HepG2 (cell line): ENCODE results near the gene IQCE.

Source experiments
- CHCHD3 ChIP-seq: sonication (generic); formaldehyde crosslinking; IDR thresholded peaks from 2 replicates; pipeline ENCODE4 v1.8.0; 2022; ENCODE audit warnings: mild to moderate bottlenecking, missing genetic modification reagents, moderate library complexity
- DR1 ChIP-seq: sonication (generic); formaldehyde crosslinking; IDR thresholded peaks from 2 replicates; pipeline ENCODE4 v1.8.0; 2021; ENCODE audit warnings: mild to moderate bottlenecking, missing genetic modification reagents, inconsistent platforms
- FOXA1 ChIP-seq, 2 experiments: fragments of 450-650 bp in 1 of 2; sonication (generic) in 1 of 2; formaldehyde crosslinking in 1 of 2; IDR thresholded peaks; 2 replicates each; pipeline versions ENCODE4 v1.4.0 to v1.6.1; 2016 to 2020; ENCODE audit warnings: missing genetic modification reagents in 1 of 2
- NR1H2 ChIP-seq: sonication (generic); formaldehyde crosslinking; IDR thresholded peaks from 2 replicates; pipeline ENCODE4 v1.8.1; 2022; ENCODE audit warnings: low read depth, missing genetic modification reagents, borderline replicate concordance
- POLR2A ChIP-seq, 2 experiments: IDR thresholded peaks; 2 replicates each; pipeline ENCODE4 v1.6.1; 2011; ENCODE audit warnings: low read depth in 2 of 2, low read length in 2 of 2, mild to moderate bottlenecking in 1 of 2, moderate library complexity in 1 of 2; ENCODE audit not compliant: insufficient read depth in 1 of 2
- RAD51 ChIP-seq: fragments of 450-650 bp; IDR thresholded peaks from 2 replicates; pipeline ENCODE4 v1.6.1; 2016; ENCODE audit warnings: borderline replicate concordance
- SIN3A ChIP-seq: IDR thresholded peaks from 2 replicates; pipeline ENCODE4 v1.6.1; 2011; ENCODE audit warnings: low read depth, mild to moderate bottlenecking, control low read depth, low read length, borderline replicate concordance
- SMARCE1 ChIP-seq: fragments of 450-650 bp; IDR thresholded peaks from 2 replicates; pipeline ENCODE4 v1.6.1; 2017; ENCODE audit warnings: borderline replicate concordance
- SMC3 ChIP-seq: IDR thresholded peaks from 2 replicates; pipeline ENCODE4 v1.6.1; 2011; ENCODE audit warnings: low read length, improper control_type of control experiment
- YY1 ChIP-seq: IDR thresholded peaks from 2 replicates; pipeline ENCODE4 v1.6.1; 2011; ENCODE audit warnings: low read length, low read depth, moderate library complexity, mild to moderate bottlenecking; ENCODE audit not compliant: insufficient read depth, insufficient replicate concordance
- ZNF263 ChIP-seq: sonication (generic); formaldehyde crosslinking; IDR thresholded peaks from 2 replicates; pipeline ENCODE4 v1.4.0; 2020; ENCODE audit warnings: missing genetic modification reagents
- ZNF557 ChIP-seq: sonication (generic); formaldehyde crosslinking; IDR thresholded peaks from 2 replicates; pipeline ENCODE4 v1.4.0; 2020; ENCODE audit warnings: missing genetic modification reagents
- ZSCAN31 ChIP-seq: sonication (generic); formaldehyde crosslinking; IDR thresholded peaks from 2 replicates; pipeline ENCODE4 v1.5.0; 2020; ENCODE audit warnings: low read depth, mild to moderate bottlenecking, missing genetic modification reagents
- TF ChIP-seq, protein P1 (sequence below): sonication (generic); formaldehyde crosslinking; IDR thresholded peaks from 2 replicates; pipeline ENCODE4 v1.4.0; 2020; ENCODE audit warnings: missing genetic modification reagents

DNA sequence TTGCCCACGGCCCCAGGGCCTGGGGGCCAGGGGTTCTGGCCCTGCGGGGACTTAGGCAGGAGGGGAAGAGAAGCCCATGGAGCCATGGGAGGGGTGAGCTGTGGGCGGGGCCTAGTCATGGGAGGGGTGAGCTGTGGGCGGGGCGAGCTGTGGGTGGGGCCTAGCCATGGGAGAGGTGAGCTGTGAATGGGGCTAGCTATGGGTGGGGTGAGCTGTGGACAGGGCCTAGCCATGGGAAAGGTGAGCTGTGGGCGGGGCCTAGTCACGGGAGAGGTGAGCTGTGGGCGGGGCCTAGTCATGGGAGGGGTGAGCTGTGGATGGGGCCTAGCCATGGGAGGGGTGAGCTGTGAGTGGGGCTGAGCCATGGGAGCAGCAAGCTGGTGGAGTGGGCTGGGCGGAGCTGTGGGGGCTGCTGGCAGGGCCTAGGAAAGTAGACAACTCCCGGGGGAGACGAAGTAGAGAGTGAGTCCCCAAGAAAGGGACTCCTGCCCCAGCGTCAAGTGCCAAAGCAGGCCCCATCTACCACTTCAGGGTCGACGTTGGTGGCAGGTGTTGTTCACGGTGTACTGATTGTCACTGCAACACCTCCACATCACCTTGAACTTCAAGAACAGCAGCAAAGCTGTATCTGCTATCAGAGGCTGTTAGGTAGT is 53.8 kb downstream of the IQCE start:
- TF ChIP-seq RAD51 (no peak), FOXA1 (IDR thresholded peaks at IDR 0.05) (no peak), FOXA1 (CRISPR knock-in tag; IDR thresholded peaks at IDR 0.05) (no peak), SMC3 (no peak), ZNF263 (no peak), NR1H2 (CRISPR knock-in tag) (no peak), SMARCE1 (no peak), DR1 (CRISPR knock-in tag) (no peak), CHCHD3 (CRISPR knock-in tag) (no peak), POLR2A (IDR thresholded peaks at IDR 0.05; ENCODE audit: insufficient read depth in 1 of 2, low read depth in 2 of 2, low read length in 2 of 2) (no peak), SIN3A (no peak), ZSCAN31 (no peak), ZNF557 (CRISPR knock-in tag) (no peak), YY1 (no peak)
- TF ChIP-seq, protein P1, sequence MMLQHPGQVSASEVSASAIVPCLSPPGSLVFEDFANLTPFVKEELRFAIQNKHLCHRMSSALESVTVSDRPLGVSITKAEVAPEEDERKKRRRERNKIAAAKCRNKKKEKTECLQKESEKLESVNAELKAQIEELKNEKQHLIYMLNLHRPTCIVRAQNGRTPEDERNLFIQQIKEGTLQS (CRISPR knock-in tag) = no peak
